ENCODE results near the gene AAR2. TPM values are rescaled to one million over a fixed set of nuclear protein-coding genes. Genes with fewer than 3 reads are reported as not detected.

AAR2 gene
- total RNA-seq, 1 donor from 2014 or later, result 19.0 TPM

GRCh38 chr20:36298795-36299339 lies 62.6 kb downstream of the AAR2 start:
- DNase-seq, result no peak
- no peak overlapping the region for H3K4me3 Mint-ChIP-seq (ENCODE audit: unreplicated experiment)
- peaks cover 2% of the 10 kb centered on the region for H3K9me3 Mint-ChIP-seq (ENCODE audit: unreplicated experiment)
- no peak overlapping the region for H3K27ac Mint-ChIP-seq (ENCODE audit: unreplicated experiment)
- H3K36me3 Mint-ChIP-seq (ENCODE audit: unreplicated experiment), result no peaks in the 10 kb centered on the region
- peaks cover 13% of the 10 kb centered on the region for H3K4me1 Mint-ChIP-seq (ENCODE audit: low read depth, unreplicated experiment)
- no peak for TF ChIP-seq CTCF (IDR thresholded peaks at IDR 0.05; ENCODE audit: partially characterized antibody, unreplicated experiment)
- peaks cover 5% of the 10 kb centered on the region for H3K27me3 Mint-ChIP-seq (ENCODE audit: unreplicated experiment)

- Mint-ChIP-seq H3K36me3 (ENCODE audit: unreplicated experiment) (no peaks in the 10 kb centered on the region), H3K27ac (ENCODE audit: unreplicated experiment) (peak overlapping the region; percentile 34), H3K9me3 (ENCODE audit: unreplicated experiment) (peaks cover 2% of the 10 kb centered on the region), H3K27me3 (ENCODE audit: unreplicated experiment) (peaks cover 7% of the 10 kb centered on the region), H3K4me3 (ENCODE audit: unreplicated experiment) (no peak overlapping the region), H3K4me1 (ENCODE audit: low read depth, unreplicated experiment) (peaks cover 17% of the 10 kb centered on the region)
- no peak for TF ChIP-seq CTCF (IDR thresholded peaks at IDR 0.05; ENCODE audit: partially characterized antibody, unreplicated experiment)
- DNase-seq, result no peak
Observed at GRCh38 chr20:36299459-36299858, 63.2 kb downstream of the AAR2 start.

- peaks cover 11% of the 10 kb centered on the region for H3K27me3 Mint-ChIP-seq (ENCODE audit: unreplicated experiment)
- TF ChIP-seq CTCF (IDR thresholded peaks at IDR 0.05; ENCODE audit: partially characterized antibody, unreplicated experiment), result no peak
- H3K36me3 Mint-ChIP-seq (ENCODE audit: unreplicated experiment), result no peaks in the 10 kb centered on the region
- H3K27ac Mint-ChIP-seq (ENCODE audit: unreplicated experiment), result no peak overlapping the region
- no peak overlapping the region for H3K4me3 Mint-ChIP-seq (ENCODE audit: unreplicated experiment)
- peaks cover 17% of the 10 kb centered on the region for H3K4me1 Mint-ChIP-seq (ENCODE audit: low read depth, unreplicated experiment)
- DNase-seq, result no peak
- H3K9me3 Mint-ChIP-seq (ENCODE audit: unreplicated experiment), result peaks cover 2% of the 10 kb centered on the region
Observed at GRCh38 chr20:36301359-36302119, 65.3 kb downstream of the AAR2 start.

- Mint-ChIP-seq H3K4me3 (ENCODE audit: unreplicated experiment) (peak overlapping the region; percentile 59), H3K9me3 (ENCODE audit: unreplicated experiment) (peaks cover 2% of the 10 kb centered on the region), H3K27me3 (ENCODE audit: unreplicated experiment) (peaks cover 16% of the 10 kb centered on the region), H3K4me1 (ENCODE audit: low read depth, unreplicated experiment) (peaks cover 17% of the 10 kb centered on the region), H3K27ac (ENCODE audit: unreplicated experiment) (peak overlapping the region; percentile 2), H3K36me3 (ENCODE audit: unreplicated experiment) (no peaks in the 10 kb centered on the region)
- no peak for TF ChIP-seq CTCF (IDR thresholded peaks at IDR 0.05; ENCODE audit: partially characterized antibody, unreplicated experiment)
- no peak for DNase-seq
Observed at GRCh38 chr20:36303020-36303595, 66.8 kb downstream of the AAR2 start.

GRCh38 chr20:36303831-36304230 lies 67.6 kb downstream of the AAR2 start:
- H3K27ac Mint-ChIP-seq (ENCODE audit: unreplicated experiment), result no peak overlapping the region
- H3K9me3 Mint-ChIP-seq (ENCODE audit: unreplicated experiment), result peaks cover 2% of the 10 kb centered on the region
- peaks cover 17% of the 10 kb centered on the region for H3K4me1 Mint-ChIP-seq (ENCODE audit: low read depth, unreplicated experiment)
- no peak for DNase-seq
- peaks cover 20% of the 10 kb centered on the region for H3K27me3 Mint-ChIP-seq (ENCODE audit: unreplicated experiment)
- TF ChIP-seq CTCF (IDR thresholded peaks at IDR 0.05; ENCODE audit: partially characterized antibody, unreplicated experiment), result no peak
- no peaks in the 10 kb centered on the region for H3K36me3 Mint-ChIP-seq (ENCODE audit: unreplicated experiment)
- no peak overlapping the region for H3K4me3 Mint-ChIP-seq (ENCODE audit: unreplicated experiment)
